ENCODE results near the gene LEMD2. TPM values are rescaled to one million over a fixed set of nuclear protein-coding genes. Genes with fewer than 3 reads are reported as not detected.

The LEMD2 gene
- total and polyA plus RNA-seq, 12 donors = 32.4 to 121 (median 60.0) TPM

GRCh38 chr6:33812669-33813068 is 23.7 kb upstream of the LEMD2 start:
- WGBS, 4 donors = 6 to 19% (median 8%) methylated on average over 9 to 11 of the region's 11 CpGs
- H3K4me1 ChIP-seq (replicated peaks in 1 of 2) = no peaks in the 10 kb centered on the region
- H3K27ac ChIP-seq = no peak overlapping the region
- H3K4me3 ChIP-seq = no peak overlapping the region
- H3K36me3 ChIP-seq (replicated peaks in 1 of 2) = no peaks in the 10 kb centered on the region
- peaks cover 15% of the 10 kb centered on the region for H3K27me3 ChIP-seq
- intact Hi-C loops (cut with DNase I) = no loop called here
- DNase-seq = peak in 6 of 7 donors; percentile 31 to 55 (median 48)
- H3K9me3 ChIP-seq (replicated peaks in 1 of 3) = no peaks in the 10 kb centered on the region
- peak; percentile 20 to 50 (median 39) for TF ChIP-seq CTCF (IDR thresholded peaks at IDR 0.05)
- no peak for TF ChIP-seq POLR2A (IDR thresholded peaks at IDR 0.05)

- 45 to 65% (median 49%) methylated on average over 2 of the region's 2 CpGs for WGBS, 4 donors
- H3K36me3 ChIP-seq (replicated peaks in 1 of 2) = no peaks in the 10 kb centered on the region
- TF ChIP-seq CTCF (IDR thresholded peaks at IDR 0.05) (no peak), POLR2A (IDR thresholded peaks at IDR 0.05) (no peak)
- intact Hi-C loops (cut with DNase I) = no loop called here
- no peak overlapping the region for H3K27ac ChIP-seq
- no peaks in the 10 kb centered on the region for H3K9me3 ChIP-seq (replicated peaks in 1 of 3)
- no peak for DNase-seq
- H3K27me3 ChIP-seq = peaks cover 19% of the 10 kb centered on the region
- H3K4me3 ChIP-seq = no peak overlapping the region
- no peaks in the 10 kb centered on the region for H3K4me1 ChIP-seq (replicated peaks in 1 of 2)
These were observed 20.7 kb upstream of the LEMD2 start for GRCh38 chr6:33809594-33809993.

- WGBS, 4 donors = 48 to 59% (median 54%) methylated on average over 8 of the region's 8 CpGs
- no peaks in the 10 kb centered on the region for H3K9me3 ChIP-seq (replicated peaks in 1 of 3)
- intact Hi-C loops (cut with DNase I) = no loop called here
These were observed 19.8 kb upstream of the LEMD2 start for GRCh38 chr6:33808641-33809180.

GRCh38 chr6:33807606-33808005 is 18.7 kb upstream of the LEMD2 start:
- no peak for DNase-seq
- no peaks in the 10 kb centered on the region for H3K36me3 ChIP-seq (replicated peaks in 1 of 2)
- no peaks in the 10 kb centered on the region for H3K9me3 ChIP-seq (replicated peaks in 1 of 3)
- H3K27me3 ChIP-seq = peaks cover 16% of the 10 kb centered on the region
- 42 to 62% (median 54%) methylated on average over 6 of the region's 6 CpGs for whole genome bisulfite sequencing, 4 donors
- H3K27ac ChIP-seq = no peak overlapping the region
- TF ChIP-seq CTCF (IDR thresholded peaks at IDR 0.05) = no peak
- TF ChIP-seq POLR2A (IDR thresholded peaks at IDR 0.05) = no peak
- no peak overlapping the region for H3K4me3 ChIP-seq
- intact Hi-C loops (cut with DNase I) = no loop called here
- no peaks in the 10 kb centered on the region for H3K4me1 ChIP-seq (replicated peaks in 1 of 2)

More at GRCh38 chr6:33808641-33809180, 19.8 kb upstream of the LEMD2 start:
- no peak overlapping the region for H3K4me3 ChIP-seq
- H3K27ac ChIP-seq = no peak overlapping the region
- H3K36me3 ChIP-seq (replicated peaks in 1 of 2) = no peaks in the 10 kb centered on the region
- DNase-seq = no peak
- H3K27me3 ChIP-seq = peaks cover 16% of the 10 kb centered on the region
- H3K4me1 ChIP-seq (replicated peaks in 1 of 2) = no peaks in the 10 kb centered on the region
- TF ChIP-seq POLR2A (IDR thresholded peaks at IDR 0.05) (no peak), CTCF (IDR thresholded peaks at IDR 0.05) (no peak)
